SJCRH30 (cell line): Measurements from ENCODE around the gene MDM4. TPM values are rescaled to one million over a fixed set of nuclear protein-coding genes. Genes with fewer than 3 reads are reported as not detected.

Experiments
- DNase-seq, 2 experiments: peaks; one replicate each; pipeline ENCODE4 v3.0.0-alpha.2; 2015 to 2020
- H3K27ac ChIP-seq: fragments of 250-450 bp; sonication (Bioruptor Pico); 2 replicates; pipeline ENCODE4 v1.5.1; 2020; ENCODE audit warnings: mild to moderate bottlenecking, moderate library complexity
- H3K27me3 ChIP-seq: fragments of 250-450 bp; sonication (Bioruptor Pico); 2 replicates; pipeline ENCODE4 v1.5.1; 2020; ENCODE audit warnings: mild to moderate bottlenecking, moderate library complexity
- H3K36me3 ChIP-seq: fragments of 250-450 bp; sonication (Bioruptor Pico); 2 replicates; pipeline ENCODE4 v1.5.1; 2020; ENCODE audit warnings: mild to moderate bottlenecking, moderate library complexity
- H3K4me1 ChIP-seq: fragments of 250-450 bp; sonication (Bioruptor Pico); 2 replicates; pipeline ENCODE4 v1.5.1; 2020; ENCODE audit warnings: mild to moderate bottlenecking, moderate library complexity
- H3K4me3 ChIP-seq: fragments of 250-450 bp; sonication (Bioruptor Pico); 2 replicates; pipeline ENCODE4 v1.5.1; 2020; ENCODE audit warnings: mild to moderate bottlenecking, moderate library complexity
- H3K9me3 ChIP-seq: fragments of 250-450 bp; sonication (Bioruptor Pico); replicated peaks from 2 replicates; pipeline ENCODE4 v1.5.1; 2020; ENCODE audit warnings: mild to moderate bottlenecking, moderate library complexity
- total RNA-seq: library from RNA; depleted of rRNA; stranded (reverse); fragments of >200 nt; shearing (Covaris generic); gene quantifications from 2 replicates; pipeline ENCODE4 v1.2.3, GENCODE V29; 2014

MDM4 gene
- total RNA-seq, 1 experiment from 2014 or later: 41.2 TPM

DNA sequence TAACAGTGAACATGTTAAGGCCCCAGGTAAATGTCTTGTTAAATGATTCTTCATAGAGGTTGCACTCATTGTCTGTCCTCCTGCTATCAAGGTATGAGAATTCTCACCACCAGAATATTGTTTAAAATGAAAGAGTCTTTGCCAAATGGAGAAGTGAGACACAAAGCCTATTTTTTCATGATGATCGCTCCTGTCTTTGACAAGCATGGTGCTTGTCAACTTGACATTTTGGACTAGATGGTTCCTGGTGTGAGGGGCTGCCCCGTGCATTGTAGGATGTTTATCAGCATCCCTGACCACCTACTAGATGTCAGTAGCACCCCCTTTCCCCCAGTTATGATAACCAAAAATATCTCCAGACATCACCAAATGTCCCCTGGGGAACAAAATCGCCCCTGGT, 65.6 kb downstream of the MDM4 start:
- H3K27ac ChIP-seq: no peak overlapping the region
- H3K4me3 ChIP-seq: no peak overlapping the region
- peaks cover 8% of the 10 kb centered on the region; the same call in 1 of the 2 replicates for H3K27me3 ChIP-seq
- no peaks in the 10 kb centered on the region for H3K36me3 ChIP-seq
- no peaks in the 10 kb centered on the region for H3K4me1 ChIP-seq
- DNase-seq: no peak
- no peaks in the 10 kb centered on the region for H3K9me3 ChIP-seq

DNA sequence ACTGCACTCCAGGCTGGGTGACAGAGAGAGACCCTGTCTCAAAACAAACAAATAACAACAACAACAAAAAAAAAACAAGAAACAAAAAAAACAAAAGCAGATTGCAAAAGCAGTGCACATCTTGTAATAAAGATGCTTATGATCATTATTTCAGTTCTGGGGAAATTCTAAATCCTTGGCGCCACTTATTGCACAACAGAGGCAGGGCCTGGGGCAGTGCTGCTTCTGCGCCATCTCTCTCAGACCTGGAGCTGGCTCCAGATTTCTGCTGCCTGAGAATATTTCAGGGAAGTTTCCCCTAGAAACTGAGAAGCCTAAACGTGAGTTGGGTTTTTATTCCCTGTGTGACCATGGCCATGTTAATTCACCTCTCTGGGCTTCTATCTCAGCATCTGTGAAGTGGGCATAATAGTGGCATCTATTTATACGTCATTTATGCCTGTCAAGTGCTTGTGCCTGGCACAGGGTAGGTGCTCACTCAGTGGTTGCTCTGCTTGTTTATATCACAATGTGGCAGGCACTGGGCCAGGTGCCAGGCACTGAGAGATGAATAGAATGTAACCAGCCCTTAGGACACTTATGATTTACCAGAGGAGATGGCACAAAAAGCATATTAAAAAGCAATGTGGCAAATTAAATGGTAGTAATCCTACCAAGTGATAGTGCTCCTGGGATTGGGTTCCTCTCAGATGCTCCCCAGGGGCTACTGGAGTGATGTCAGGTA, 67.9 kb downstream of the MDM4 start:
- H3K4me1 ChIP-seq: no peaks in the 10 kb centered on the region
- no peak overlapping the region for H3K27ac ChIP-seq
- H3K27me3 ChIP-seq: peaks cover 8% of the 10 kb centered on the region; the same call in 1 of the 2 replicates
- DNase-seq: no peak
- H3K9me3 ChIP-seq: no peaks in the 10 kb centered on the region
- no peak overlapping the region for H3K4me3 ChIP-seq
- H3K36me3 ChIP-seq: no peaks in the 10 kb centered on the region

DNA sequence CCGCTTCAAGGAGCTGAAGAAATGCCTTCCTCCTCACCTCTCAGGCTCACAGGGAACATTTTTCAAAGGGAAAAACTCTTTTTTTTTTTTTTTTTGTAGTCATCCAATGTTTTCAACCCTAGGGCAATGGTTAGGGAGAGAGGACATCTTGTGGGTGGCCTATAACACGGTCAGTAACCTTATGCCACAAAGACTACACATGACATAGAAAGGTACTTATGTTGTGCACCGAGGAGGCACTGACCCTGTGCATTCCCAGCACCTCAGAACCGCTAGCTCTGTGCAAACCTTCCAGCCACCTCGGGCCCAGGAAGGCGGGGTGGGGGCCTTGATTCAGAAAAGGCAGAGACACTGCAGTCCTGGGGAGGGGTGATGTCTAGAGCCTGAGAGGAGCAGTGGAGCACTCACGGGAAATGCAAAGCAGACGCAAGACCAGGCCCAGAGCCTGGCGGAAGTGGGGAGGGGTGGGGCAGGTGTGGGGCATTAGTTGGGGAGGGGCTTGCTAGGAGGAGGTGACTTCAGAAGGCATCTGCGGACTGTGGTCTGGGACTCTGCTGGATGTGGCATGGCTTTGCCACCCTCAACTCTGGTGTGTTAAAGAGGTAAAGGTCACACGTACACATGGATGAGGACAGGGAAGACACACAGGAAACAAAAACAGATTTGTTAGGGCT, 68.6 kb downstream of the MDM4 start:
- H3K4me3 ChIP-seq: no peak overlapping the region
- DNase-seq: no peak

DNA sequence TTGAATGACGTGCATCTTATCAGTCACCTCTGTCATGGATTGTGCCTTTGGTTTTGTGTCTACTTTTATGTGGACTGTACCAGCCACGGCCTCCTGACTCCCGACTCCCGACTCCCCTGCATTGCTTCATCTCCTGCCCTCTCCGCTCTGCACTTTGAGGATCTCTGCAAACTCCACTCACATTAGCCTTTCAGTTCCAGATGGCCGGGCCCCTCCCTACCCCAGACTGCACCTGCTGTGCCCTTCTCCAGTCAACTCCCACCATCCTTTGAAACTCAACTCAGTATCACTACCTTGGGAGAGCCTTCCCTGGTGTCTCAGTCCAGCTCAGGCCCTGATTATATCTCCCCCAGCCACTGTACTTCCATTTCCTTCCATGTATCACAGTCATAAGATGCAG, 71.4 kb downstream of the MDM4 start:
- DNase-seq: no peak
- Histone ChIP-seq H3K4me3 (no peak overlapping the region), H3K36me3 (no peaks in the 10 kb centered on the region), H3K4me1 (peaks cover 7% of the 10 kb centered on the region; the same call in 1 of the 2 replicates), H3K27ac (no peak overlapping the region), H3K9me3 (no peaks in the 10 kb centered on the region), H3K27me3 (0 out of 2 replicates have a peak, but pooled peaks cover 2% of the 10 kb centered on the region)

More for the DNA sequence above, 68.6 kb downstream of the MDM4 start:
- no peak overlapping the region for H3K27ac ChIP-seq
- no peaks in the 10 kb centered on the region for H3K36me3 ChIP-seq
- H3K27me3 ChIP-seq: peaks cover 8% of the 10 kb centered on the region; the same call in 1 of the 2 replicates
- H3K9me3 ChIP-seq: no peaks in the 10 kb centered on the region
- H3K4me1 ChIP-seq: no peaks in the 10 kb centered on the region

DNA sequence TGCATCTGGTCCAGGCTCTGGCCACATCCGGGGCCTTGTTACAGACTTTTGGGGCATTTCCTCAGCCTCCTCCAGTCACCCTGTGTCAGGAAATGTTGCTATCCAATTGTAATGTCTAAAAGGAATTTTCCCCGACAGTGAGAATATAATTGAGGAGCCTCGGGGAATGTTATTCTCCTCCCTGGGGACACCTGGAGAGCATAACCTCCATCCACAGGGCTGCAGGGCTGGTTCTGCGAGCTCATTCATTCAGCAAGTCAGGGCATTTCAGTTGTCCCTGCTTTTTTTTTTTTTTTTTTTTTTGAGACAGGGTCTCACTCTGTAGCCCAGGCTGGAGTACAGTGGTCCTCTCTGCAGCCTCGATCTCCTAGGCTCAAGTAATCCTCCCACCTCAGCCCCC, 72.6 kb downstream of the MDM4 start:
- peaks cover 7% of the 10 kb centered on the region; the same call in 1 of the 2 replicates for H3K4me1 ChIP-seq
- no peaks in the 10 kb centered on the region for H3K36me3 ChIP-seq
- H3K27ac ChIP-seq: no peak overlapping the region
- H3K27me3 ChIP-seq: no peaks in the 10 kb centered on the region
- H3K4me3 ChIP-seq: no peak overlapping the region
- DNase-seq: no peak
- no peaks in the 10 kb centered on the region for H3K9me3 ChIP-seq

DNA sequence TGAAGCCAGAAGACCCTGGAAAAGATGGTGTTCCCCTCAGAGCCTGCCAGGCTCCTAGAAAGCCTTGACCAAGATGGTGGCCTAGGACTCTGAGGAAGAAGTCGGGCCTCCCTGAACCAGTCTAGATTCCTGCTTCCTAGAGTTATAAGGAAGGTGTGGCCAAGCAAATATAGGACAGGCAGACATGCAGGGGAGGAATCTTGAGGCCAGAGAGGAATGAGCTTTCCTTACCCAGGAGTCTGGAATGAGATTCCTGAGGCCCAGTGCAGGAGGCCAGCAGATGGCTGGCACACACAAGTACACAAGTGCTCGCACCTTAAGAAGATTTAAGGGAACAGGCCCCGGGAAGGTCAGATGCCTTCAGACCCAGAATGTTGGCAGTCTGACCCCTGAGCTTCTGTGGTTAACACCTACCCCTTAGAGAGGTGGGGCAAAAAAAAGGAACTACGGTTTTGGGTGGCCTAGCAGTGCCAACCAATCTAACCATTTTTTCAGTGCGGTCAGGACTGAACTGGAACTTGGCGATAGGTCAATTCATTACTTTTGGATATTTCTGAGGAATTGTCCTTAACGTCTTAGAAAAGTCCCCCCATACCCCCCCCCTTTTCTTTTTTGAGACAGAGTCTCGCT, 73.3 kb downstream of the MDM4 start:
- no peak overlapping the region for H3K4me3 ChIP-seq
- peaks cover 7% of the 10 kb centered on the region; the same call in 1 of the 2 replicates for H3K4me1 ChIP-seq
- H3K27me3 ChIP-seq: no peaks in the 10 kb centered on the region
- H3K36me3 ChIP-seq: no peaks in the 10 kb centered on the region
- H3K27ac ChIP-seq: no peak overlapping the region
- H3K9me3 ChIP-seq: no peaks in the 10 kb centered on the region
- no peak for DNase-seq

DNA sequence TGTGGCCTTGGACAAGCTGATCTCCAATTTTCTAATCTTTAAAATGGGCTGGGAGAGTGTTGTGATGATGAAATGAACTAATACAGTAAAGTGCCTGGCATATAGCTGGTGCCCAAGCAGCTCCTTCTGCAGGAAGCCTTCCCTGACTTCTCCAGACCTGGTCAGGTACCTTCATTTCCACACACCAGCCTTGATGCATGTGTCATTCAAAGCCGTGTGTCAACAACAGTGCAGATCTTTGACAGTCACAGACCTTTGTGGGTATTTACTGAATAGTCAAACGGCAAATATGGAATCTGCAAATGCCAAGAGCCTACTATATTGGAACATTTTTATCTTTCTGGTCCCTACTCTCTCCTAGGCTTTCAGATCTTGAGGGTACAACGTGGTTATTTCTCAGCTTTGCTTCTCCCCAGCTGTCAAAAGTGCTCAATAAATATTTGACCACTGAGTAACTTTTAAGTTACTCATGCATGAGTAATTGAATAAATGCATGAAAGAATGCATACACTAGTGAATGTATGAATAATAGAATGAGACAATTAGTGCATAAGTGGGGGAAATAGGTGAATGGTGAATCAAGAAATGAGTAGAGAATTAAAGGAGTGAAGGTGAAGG, 75.4 kb downstream of the MDM4 start:
- DNase-seq: no peak
- no peaks in the 10 kb centered on the region for H3K27me3 ChIP-seq
- peaks cover 7% of the 10 kb centered on the region; the same call in 1 of the 2 replicates for H3K4me1 ChIP-seq
- H3K4me3 ChIP-seq: no peak overlapping the region
- no peak overlapping the region for H3K27ac ChIP-seq
- no peaks in the 10 kb centered on the region for H3K36me3 ChIP-seq
- no peaks in the 10 kb centered on the region for H3K9me3 ChIP-seq

DNA sequence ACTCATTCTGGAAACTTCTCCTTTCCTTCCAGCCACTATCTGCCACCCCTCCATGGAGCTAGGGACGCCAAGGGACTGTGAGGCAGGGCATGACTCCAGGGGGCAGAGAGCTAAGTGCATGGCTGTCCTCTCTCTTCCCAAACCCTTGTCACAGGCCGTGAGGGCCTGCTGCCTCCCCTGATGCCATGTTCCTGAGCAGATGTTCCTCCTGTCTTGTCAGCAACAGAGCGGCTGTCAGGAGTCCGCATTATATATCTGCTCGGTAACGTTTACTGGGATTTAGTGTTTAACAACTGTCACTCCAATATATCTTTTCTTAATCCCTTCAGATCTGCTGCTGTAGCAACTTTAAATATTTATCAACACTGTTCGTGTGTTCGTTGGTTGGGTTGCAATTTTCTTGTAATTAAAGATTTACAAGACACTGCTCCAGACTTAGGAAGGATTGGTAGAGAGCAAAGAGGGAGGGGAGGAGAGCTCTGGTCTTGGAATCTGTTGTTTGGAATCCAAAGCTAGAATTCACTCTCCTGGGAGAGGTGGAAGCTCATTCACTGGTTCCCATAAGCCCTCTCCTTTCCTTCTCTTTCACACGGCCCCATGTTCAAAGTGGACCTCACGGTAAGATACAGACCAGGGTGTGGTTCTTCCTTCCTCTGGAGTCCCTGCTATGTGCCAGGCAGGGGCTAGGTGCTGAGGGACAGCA, 76.2 kb downstream of the MDM4 start:
- H3K4me3 ChIP-seq: no peak overlapping the region
- no peaks in the 10 kb centered on the region for H3K36me3 ChIP-seq
- H3K4me1 ChIP-seq: peaks cover 7% of the 10 kb centered on the region; the same call in 1 of the 2 replicates
- H3K27ac ChIP-seq: no peak overlapping the region
- H3K27me3 ChIP-seq: no peaks in the 10 kb centered on the region
- no peaks in the 10 kb centered on the region for H3K9me3 ChIP-seq
- no peak for DNase-seq

DNA sequence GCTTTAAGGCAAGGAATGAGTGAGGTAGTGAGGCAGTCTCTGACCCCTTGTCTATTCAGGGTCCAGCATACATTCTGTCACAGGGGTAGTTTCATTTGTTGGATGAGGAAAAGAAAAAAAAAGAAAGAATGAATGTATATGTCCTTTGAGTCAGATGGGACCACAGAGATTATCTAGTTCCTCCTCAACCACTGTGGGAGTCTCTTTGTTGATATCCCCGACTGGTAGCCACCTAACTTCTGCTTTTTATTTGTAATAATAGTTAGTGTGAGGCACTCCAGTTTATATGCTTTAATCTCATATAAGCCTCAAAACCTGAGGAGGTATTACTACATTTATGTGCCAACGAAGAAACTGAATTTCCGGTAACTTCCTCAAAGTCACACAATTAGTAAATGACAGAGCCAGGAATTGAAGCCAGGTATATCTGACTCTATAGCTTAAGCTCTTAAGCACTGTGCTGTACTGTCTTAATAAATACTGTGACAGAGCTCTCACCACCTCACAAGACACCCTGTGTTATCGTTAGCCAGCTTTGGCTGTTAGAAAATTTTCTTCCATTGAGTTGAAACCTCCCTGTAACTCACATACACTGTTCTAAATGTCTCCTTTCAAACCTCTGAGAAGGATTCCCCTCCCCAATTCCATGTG, 82.2 kb downstream of the MDM4 start:
- no peaks in the 10 kb centered on the region for H3K4me1 ChIP-seq
- H3K27ac ChIP-seq: no peak overlapping the region
- DNase-seq: no peak
- H3K36me3 ChIP-seq: no peaks in the 10 kb centered on the region
- H3K27me3 ChIP-seq: peaks cover 6% of the 10 kb centered on the region
- no peak overlapping the region for H3K4me3 ChIP-seq
- no peaks in the 10 kb centered on the region for H3K9me3 ChIP-seq

DNA sequence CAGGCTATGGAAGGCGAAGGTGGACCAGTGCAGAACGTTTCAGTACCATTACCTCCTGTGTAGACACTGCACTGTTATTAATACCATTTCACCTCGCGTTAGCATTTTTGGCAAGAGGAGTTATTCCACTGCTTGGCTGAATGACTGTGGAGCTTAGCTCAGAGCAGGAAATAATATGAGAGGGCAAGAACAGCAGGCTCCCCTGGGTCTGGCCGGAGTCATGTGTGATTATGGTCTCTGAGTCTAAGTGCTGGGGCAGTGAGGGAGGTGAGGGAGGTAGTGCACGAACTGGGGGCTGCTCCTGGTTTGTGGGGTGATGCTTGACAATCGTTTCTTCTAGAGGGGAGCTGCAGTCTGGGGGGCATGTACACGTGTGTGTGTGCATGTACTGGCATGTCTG, 82.9 kb downstream of the MDM4 start:
- Histone ChIP-seq H3K9me3 (0 out of 2 replicates have a peak, but pooled peaks cover 1% of the 10 kb centered on the region), H3K4me3 (no peak overlapping the region), H3K27me3 (peaks cover 9% of the 10 kb centered on the region), H3K4me1 (no peaks in the 10 kb centered on the region), H3K27ac (no peak overlapping the region), H3K36me3 (no peaks in the 10 kb centered on the region)
- no peak for DNase-seq

DNA sequence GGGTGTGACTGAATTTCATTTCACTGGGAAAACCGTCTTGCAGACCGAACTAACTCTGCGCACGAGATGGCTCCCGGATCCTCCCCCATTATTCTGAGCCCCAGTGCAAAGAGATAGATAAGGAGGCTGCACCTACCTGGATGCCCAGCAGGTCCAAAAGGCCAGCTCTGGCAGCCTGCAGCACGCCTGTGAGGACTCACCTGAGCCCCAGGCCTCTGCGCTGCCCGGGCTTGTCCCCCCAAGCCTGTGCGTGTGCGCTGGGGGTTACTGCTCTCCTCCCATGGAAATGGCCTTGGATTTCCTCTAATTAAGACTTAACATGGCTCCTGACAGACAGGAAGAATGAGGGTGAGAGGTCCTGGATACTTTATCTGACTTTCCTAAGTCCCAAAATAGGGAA, 83.4 kb downstream of the MDM4 start:
- H3K4me3 ChIP-seq: no peak overlapping the region

DNA sequence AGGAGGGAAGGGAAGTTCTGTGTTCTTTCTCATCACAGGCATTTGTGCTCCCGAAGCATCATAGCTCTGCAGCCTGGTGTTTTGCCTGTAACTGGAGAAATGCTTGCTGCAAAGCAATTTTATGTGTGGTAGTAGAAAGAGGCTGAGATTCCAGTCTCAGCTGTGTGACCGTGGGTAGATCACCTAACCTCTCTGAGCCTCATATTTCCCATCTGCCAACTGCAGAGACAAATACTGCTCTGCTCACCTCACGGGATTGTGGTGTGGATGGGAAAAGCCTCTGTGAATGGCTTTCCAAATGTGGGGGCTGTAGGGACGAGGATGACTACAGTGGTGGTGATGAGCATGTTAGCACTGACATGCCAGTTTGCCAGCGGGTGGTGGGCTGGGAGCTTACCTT, 84.0 kb downstream of the MDM4 start:
- Histone ChIP-seq H3K27me3 (peaks cover 12% of the 10 kb centered on the region), H3K36me3 (no peaks in the 10 kb centered on the region), H3K4me1 (no peaks in the 10 kb centered on the region), H3K27ac (no peak overlapping the region), H3K9me3 (0 out of 2 replicates have a peak, but pooled peaks cover 3% of the 10 kb centered on the region), H3K4me3 (no peak overlapping the region)
- no peak for DNase-seq

More for the DNA sequence above, 83.4 kb downstream of the MDM4 start:
- Histone ChIP-seq H3K36me3 (no peaks in the 10 kb centered on the region), H3K9me3 (0 out of 2 replicates have a peak, but pooled peaks cover 3% of the 10 kb centered on the region), H3K4me1 (no peaks in the 10 kb centered on the region), H3K27me3 (peaks cover 12% of the 10 kb centered on the region), H3K27ac (no peak overlapping the region)
- no peak for DNase-seq

DNA sequence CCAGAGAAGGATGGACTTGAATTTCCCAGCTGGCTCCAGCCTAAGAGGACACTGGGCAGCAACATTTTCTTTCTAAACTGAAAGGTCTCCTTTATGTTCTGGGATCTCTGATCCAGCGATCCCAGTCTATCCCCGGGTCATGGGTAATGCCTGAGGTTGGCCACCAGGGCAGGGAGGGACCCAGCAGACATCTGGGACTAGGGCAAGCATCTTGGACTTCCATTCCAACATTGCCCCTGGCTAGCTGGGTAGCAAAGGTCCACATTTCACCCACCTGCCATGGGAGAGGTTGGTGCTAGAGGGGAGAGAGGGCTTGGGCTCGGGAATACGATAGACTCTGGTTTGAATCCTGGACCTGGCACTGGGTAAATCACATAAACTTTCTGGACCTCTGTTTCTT, 84.8 kb downstream of the MDM4 start:
- no peak overlapping the region for H3K27ac ChIP-seq
- peaks cover 12% of the 10 kb centered on the region for H3K27me3 ChIP-seq
- no peaks in the 10 kb centered on the region for H3K4me1 ChIP-seq

DNA sequence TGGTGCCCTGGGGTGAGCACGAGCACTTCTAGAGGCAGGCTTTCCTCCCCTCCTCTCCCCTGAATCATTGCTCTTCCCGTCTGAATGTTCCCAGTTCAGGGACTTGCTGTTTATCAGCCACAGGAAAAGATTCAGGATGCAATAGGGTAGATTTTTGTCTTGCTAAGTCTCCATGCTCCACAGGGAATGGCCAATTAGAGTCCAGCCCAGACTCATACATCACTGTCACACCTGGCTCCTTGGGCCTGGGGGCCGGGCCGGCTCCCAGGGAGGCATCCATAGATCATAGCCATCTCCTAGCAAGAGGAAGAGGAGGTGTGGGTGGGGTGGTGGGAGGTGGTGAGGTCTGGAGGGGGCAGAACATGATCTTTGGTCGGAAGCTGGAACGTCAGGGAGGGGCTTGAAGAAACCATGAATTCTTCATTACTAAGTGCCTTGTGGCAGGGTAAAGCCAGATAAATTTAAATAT, 85.9 kb downstream of the MDM4 start:
- Histone ChIP-seq H3K4me1 (no peaks in the 10 kb centered on the region), H3K36me3 (no peaks in the 10 kb centered on the region), H3K27ac (no peak overlapping the region), H3K9me3 (0 out of 2 replicates have a peak, but pooled peaks cover 3% of the 10 kb centered on the region), H3K4me3 (no peak overlapping the region), H3K27me3 (peaks cover 12% of the 10 kb centered on the region)
- DNase-seq: no peak

More for the DNA sequence above, 84.8 kb downstream of the MDM4 start:
- Histone ChIP-seq H3K36me3 (no peaks in the 10 kb centered on the region), H3K4me3 (no peak overlapping the region), H3K9me3 (0 out of 2 replicates have a peak, but pooled peaks cover 3% of the 10 kb centered on the region)
- no peak for DNase-seq
